GM18499 (cell line): ENCODE data around the gene ADAM12.
"Not testable (repeated sequence)": the region's sequence is repeated elsewhere in the genome, so short reads cannot be mapped to it uniquely, and the experiment has no call there.

ENCODE experiments used
- ATAC-seq: cut with Tn5 transposase; IDR thresholded peaks from one replicate; pipeline ENCODE4 v1.9.1; 2021; ENCODE audit warnings: moderate number of reproducible peaks; ENCODE audit not compliant: insufficient read depth, unreplicated experiment

ADAM12 gene

GRCh38 chr10:126375926-126376554, 12.2 kb downstream of the ADAM12 start:
- no peak for ATAC-seq

- ATAC-seq, result no peak
Measured at GRCh38 chr10:126375299-126375698, 13.0 kb downstream of the ADAM12 start.

- ATAC-seq, result no peak
Measured at GRCh38 chr10:126374435-126374834, 13.8 kb downstream of the ADAM12 start.

GRCh38 chr10:126373972-126374371, 14.3 kb downstream of the ADAM12 start:
- ATAC-seq, result no peak

GRCh38 chr10:126373147-126373546, 15.1 kb downstream of the ADAM12 start:
- no peak for ATAC-seq

GRCh38 chr10:126372396-126372795, 15.9 kb downstream of the ADAM12 start:
- ATAC-seq, result no peak

GRCh38 chr10:126369125-126369710, 19.1 kb downstream of the ADAM12 start:
- ATAC-seq, result no peak

- ATAC-seq, result no peak
Measured at GRCh38 chr10:126357169-126357568, 31.1 kb downstream of the ADAM12 start.

GRCh38 chr10:126353666-126354065, 34.6 kb downstream of the ADAM12 start:
- no peak for ATAC-seq

GRCh38 chr10:126352453-126352852, 35.8 kb downstream of the ADAM12 start:
- ATAC-seq, result no peak

- no peak for ATAC-seq
Measured at GRCh38 chr10:126351021-126351420, 37.3 kb downstream of the ADAM12 start.

- no peak for ATAC-seq
Measured at GRCh38 chr10:126350216-126350992, 37.9 kb downstream of the ADAM12 start.

- no peak for ATAC-seq
Measured at GRCh38 chr10:126349676-126350075, 38.6 kb downstream of the ADAM12 start.

GRCh38 chr10:126349101-126349500, 39.2 kb downstream of the ADAM12 start:
- no peak for ATAC-seq

- not testable (repeated sequence) for ATAC-seq
Measured at GRCh38 chr10:126343496-126343895, 44.8 kb downstream of the ADAM12 start.

- ATAC-seq, result no peak
Measured at GRCh38 chr10:126342680-126343079, 45.6 kb downstream of the ADAM12 start.

GRCh38 chr10:126341491-126341890, 46.8 kb downstream of the ADAM12 start:
- ATAC-seq, result no peak

- ATAC-seq, result no peak
Measured at GRCh38 chr10:126337251-126337810, 50.9 kb downstream of the ADAM12 start.

- ATAC-seq, result no peak
Measured at GRCh38 chr10:126336801-126337200, 51.5 kb downstream of the ADAM12 start.

- no peak for ATAC-seq
Measured at GRCh38 chr10:126334272-126334671, 54.0 kb downstream of the ADAM12 start.

GRCh38 chr10:126332576-126332975, 55.7 kb downstream of the ADAM12 start:
- ATAC-seq, result no peak
